Common myeloid progenitor, CD34-positive (primary cell): Measurements from ENCODE around the gene CAPN14.

Experiments
- CTCF ChIA-PET: fragments of 350-600 bp; sonication (Branson Sonifier 250); formaldehyde crosslinking; loops from one replicate; lab custom pipeline; 2021; ENCODE audit warnings: antibody characterized with exemption; lab: Charles Lee
- POLR2A ChIA-PET: fragments of 350-600 bp; sonication (Branson Sonifier 250); formaldehyde crosslinking; loops from one replicate; lab custom pipeline; 2021; ENCODE audit warnings: antibody characterized with exemption; lab: Charles Lee
- DNase-seq, 3 donors: peaks; one replicate each; pipeline versions ENCODE4 v3.0.0 to v3.0.0-alpha.2; 2013
- H3K27ac ChIP-seq, 2 experiments: 1 replicate in 1 of 2; 2 replicates in 1 of 2; pipeline ENCODE4 v1.7.0; 2013; ENCODE audit warnings: inconsistent platforms in 2 of 2, low read length in 2 of 2, mild to moderate bottlenecking in 2 of 2, low read depth in 1 of 2, moderate library complexity in 1 of 2; ENCODE audit not compliant: severe bottlenecking in 2 of 2, insufficient read depth in 1 of 2, poor library complexity in 1 of 2
- H3K27me3 ChIP-seq, 5 experiments: replicated peaks in 2 of 5; 1 replicate in 3 of 5; 2 replicates in 2 of 5; pipeline versions ENCODE4 v1.6.1 to v1.7.0; 2013; ENCODE audit warnings: low read length in 4 of 5, mild to moderate bottlenecking in 2 of 5, moderate library complexity in 2 of 5, inconsistent platforms in 1 of 5; ENCODE audit not compliant: insufficient read depth in 5 of 5, control insufficient read depth in 4 of 5
- H3K36me3 ChIP-seq, 4 experiments: 1 replicate in 2 of 4; 2 replicates in 2 of 4; pipeline versions ENCODE4 v1.6.1 to v1.7.0; 2013; ENCODE audit warnings: low read length in 3 of 4, control low read depth in 1 of 4, mild to moderate bottlenecking in 1 of 4; ENCODE audit not compliant: control insufficient read depth in 4 of 4, insufficient read depth in 4 of 4
- H3K4me1 ChIP-seq, 4 experiments: 1 replicate in 3 of 4; 2 replicates in 1 of 4; pipeline versions ENCODE4 v1.6.1 to v1.7.1; 2013; ENCODE audit warnings: low read length in 3 of 4, mild to moderate bottlenecking in 3 of 4, control low read depth in 1 of 4, inconsistent platforms in 1 of 4, moderate library complexity in 1 of 4; ENCODE audit not compliant: control insufficient read depth in 4 of 4, insufficient read depth in 4 of 4; ENCODE audit errors: control extremely low read depth in 1 of 4
- H3K4me3 ChIP-seq, 7 experiments: 1 replicate in 4 of 7; 2 replicates in 3 of 7; pipeline versions ENCODE4 v1.5.1 to v1.7.0; 2013; ENCODE audit warnings: mild to moderate bottlenecking in 7 of 7, low read length in 6 of 7, moderate library complexity in 6 of 7, inconsistent platforms in 2 of 7, low read depth in 2 of 7, control low read depth in 1 of 7; ENCODE audit not compliant: insufficient read depth in 4 of 7, control insufficient read depth in 1 of 7; ENCODE audit errors: extremely low read depth in 1 of 7
- H3K9me3 ChIP-seq, 5 experiments: 1 replicate in 4 of 5; 2 replicates in 1 of 5; pipeline versions ENCODE4 v1.6.1 to v1.7.1; 2013; ENCODE audit warnings: low read length in 4 of 5, mild to moderate bottlenecking in 2 of 5, inconsistent platforms in 1 of 5, low read depth in 1 of 5, moderate library complexity in 1 of 5; ENCODE audit not compliant: control insufficient read depth in 4 of 5, insufficient read depth in 2 of 5; ENCODE audit errors: control extremely low read depth in 1 of 5
- WGBS: methylation state at CpG from one replicate; pipeline ENCODE4 v1.1.5; 2013; ENCODE audit not compliant: insufficient coverage; 5-methylcytosine and 5-hydroxymethylcytosine counted together

CAPN14 gene

DNA sequence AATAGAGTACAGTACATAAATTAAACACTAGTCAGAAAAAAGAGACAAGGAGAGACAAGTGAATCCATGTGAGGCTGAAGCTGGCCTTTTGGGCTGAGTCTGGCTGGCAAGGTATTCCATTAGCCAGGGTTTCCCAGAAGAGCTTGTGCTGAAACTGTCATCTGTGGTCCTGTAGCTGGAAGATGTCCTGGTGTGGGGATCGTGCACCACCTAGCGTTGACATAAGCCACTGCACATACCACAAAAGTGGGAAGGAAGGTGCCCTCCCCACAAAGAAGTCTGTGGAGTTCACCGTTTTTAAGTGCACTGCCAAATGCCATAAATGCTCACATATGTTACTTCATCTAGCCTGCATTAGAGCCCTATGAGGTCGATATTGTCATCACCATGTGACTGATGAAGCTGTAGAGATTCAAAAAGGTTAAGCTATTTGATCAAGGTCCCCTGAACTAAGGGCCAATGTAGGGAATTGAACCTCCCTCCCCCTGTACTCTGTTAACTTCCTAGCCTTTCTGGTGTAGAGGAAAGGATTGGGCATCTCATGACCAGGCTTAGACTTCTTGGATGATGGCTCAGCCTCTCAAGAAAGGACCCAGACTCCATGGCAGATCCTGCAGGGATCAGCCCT is 47.1 kb downstream of the CAPN14 start:
- Histone ChIP-seq H3K4me1 (peaks cover 0 to 4% (median 2%) of the 10 kb centered on the region in 4 experiments), H3K36me3 (no peaks in the 10 kb centered on the region), H3K27me3 (no peaks in the 10 kb centered on the region), H3K27ac (no peak overlapping the region), H3K9me3 (no peaks in the 10 kb centered on the region), H3K4me3 (no peak overlapping the region)
- peak; percentile 64 to 82 (median 76) for DNase-seq
- CTCF ChIA-PET = interaction anchor here (0.6 to 9.5 kb wide), 26 partner anchors 8 to 1006 kb away, joined by 3 to 60 read pairs (median 4); partner anchors contain the start of gene GALNT14
- POLR2A ChIA-PET = no interaction called here
- WGBS = 0% methylated on average over 2 of the region's 4 CpGs

DNA sequence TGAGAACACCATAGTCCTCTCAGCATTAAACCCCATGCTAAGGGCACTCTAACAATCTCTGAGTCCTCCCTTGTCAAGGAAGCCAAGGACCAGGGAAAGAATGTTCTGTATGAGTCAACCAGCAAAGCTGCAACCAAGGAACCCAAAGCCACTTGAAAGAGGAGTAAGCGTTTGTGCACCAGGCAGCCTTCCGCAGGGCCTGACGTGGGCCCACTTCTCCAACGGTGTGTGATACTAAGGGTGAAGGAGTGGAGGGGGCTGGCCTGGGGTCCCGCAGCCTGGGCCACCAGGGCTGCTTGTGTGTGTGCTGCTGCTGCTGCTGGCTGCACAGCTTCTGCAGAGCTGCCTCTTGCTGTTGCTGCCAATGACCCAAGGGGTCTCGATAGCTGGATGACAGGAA is 49.0 kb downstream of the CAPN14 start:
- Histone ChIP-seq H3K27me3 (no peaks in the 10 kb centered on the region), H3K9me3 (no peaks in the 10 kb centered on the region), H3K27ac (no peak overlapping the region), H3K4me1 (peaks cover 0 to 9% (median 5%) of the 10 kb centered on the region in 4 experiments), H3K36me3 (no peaks in the 10 kb centered on the region), H3K4me3 (no peak overlapping the region)
- ChIA-PET CTCF (interaction anchor here (1.4 to 9.5 kb wide), 7 partner anchors 12 to 454 kb away, joined by 4 to 60 read pairs (median 11); partner anchors contain the start of gene GALNT14), POLR2A (no interaction called here)
- 86% methylated on average over 6 of the region's 6 CpGs for WGBS
- no peak for DNase-seq

DNA sequence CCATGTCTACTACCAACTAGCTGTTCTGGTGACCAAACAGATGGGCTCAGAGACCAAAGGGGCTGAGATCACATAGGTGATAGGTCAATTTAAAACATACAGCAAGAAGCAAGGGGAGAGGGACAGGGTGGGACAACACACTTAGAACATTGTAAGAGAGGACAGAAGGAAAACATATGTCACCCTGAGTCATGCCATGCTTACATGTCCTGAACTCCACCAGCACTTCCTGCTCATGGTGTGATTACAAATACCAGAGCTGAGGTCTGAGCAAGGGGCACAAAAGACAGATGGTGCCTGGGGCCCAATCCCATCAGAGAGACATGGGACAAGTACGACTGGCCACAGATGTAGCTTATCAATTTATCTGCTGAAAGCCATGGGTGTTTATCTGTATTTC is 50.4 kb downstream of the CAPN14 start:
- WGBS = 88% methylated on average over 1 of the region's 1 CpG
- Histone ChIP-seq H3K36me3 (no peaks in the 10 kb centered on the region), H3K9me3 (no peaks in the 10 kb centered on the region), H3K27ac (no peak overlapping the region), H3K4me1 (peaks cover 0 to 9% (median 5%) of the 10 kb centered on the region in 4 experiments), H3K4me3 (no peak overlapping the region), H3K27me3 (no peaks in the 10 kb centered on the region)
- ChIA-PET CTCF (interaction anchor here (0.7 to 9.5 kb wide), 12 partner anchors 9 to 460 kb away, joined by 3 to 60 read pairs (median 4); partner anchors contain the start of gene GALNT14), POLR2A (no interaction called here)
- DNase-seq = peak in 2 of 3 donors; percentile 17 to 22

DNA sequence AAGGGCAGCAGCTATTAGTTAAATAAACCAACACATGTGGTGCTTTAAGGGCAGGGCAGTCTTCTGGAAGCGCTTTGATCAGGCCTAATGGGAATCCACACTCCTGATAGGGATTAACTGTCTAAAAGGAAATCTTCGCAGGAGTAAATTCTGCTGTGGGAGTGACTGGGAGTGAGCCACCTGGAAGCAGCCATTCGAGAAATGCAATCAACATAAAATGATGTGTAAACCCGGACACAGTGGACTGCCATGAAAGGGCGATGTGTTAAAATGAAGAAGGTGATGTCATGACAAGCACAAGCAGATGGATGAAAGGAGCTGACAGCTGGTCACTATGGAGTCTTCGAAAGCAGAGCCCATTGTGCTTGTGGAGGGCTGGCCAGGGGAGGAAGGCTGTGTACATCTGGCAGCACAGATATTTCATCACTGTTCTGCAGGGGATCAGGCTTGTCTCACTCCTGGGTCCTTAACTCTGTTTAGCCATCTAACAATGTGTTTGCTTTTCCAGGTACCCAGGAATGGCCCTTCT is 54.2 kb downstream of the CAPN14 start:
- Histone ChIP-seq H3K36me3 (no peaks in the 10 kb centered on the region), H3K4me3 (no peak overlapping the region), H3K4me1 (peaks cover 0 to 7% (median 3%) of the 10 kb centered on the region in 4 experiments), H3K27me3 (no peaks in the 10 kb centered on the region), H3K9me3 (no peaks in the 10 kb centered on the region), H3K27ac (no peak overlapping the region)
- POLR2A ChIA-PET = no interaction called here
- CTCF ChIA-PET = interaction anchor here (1.1 to 2.2 kb wide), 3 partner anchors 8 to 25 kb away, joined by 3 to 8 read pairs (median 4); no protein-coding TSS in a partner anchor
- 100% methylated on average over 6 of the region's 6 CpGs for WGBS
- DNase-seq = no peak

DNA sequence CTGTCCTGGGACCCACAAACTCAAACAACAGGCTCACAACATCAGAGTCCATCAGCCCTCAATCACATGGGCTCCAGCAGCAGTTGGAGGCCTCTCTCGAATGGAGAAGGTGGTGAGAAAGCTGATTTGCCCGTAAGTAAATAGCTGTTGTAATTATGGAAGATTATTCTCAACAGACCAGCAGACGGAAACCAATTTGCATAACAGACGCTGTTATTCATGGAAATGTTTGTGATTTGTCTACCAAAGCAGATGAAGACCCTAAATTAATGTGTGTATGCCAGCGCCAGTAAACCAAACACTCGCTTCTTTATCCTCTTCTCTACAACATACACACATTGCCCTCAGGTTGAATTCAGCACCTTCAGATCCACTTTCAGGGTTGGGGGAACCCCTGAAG is 55.7 kb downstream of the CAPN14 start:
- Histone ChIP-seq H3K4me1 (peaks cover 0 to 7% (median 3%) of the 10 kb centered on the region in 4 experiments), H3K27ac (no peak overlapping the region), H3K9me3 (no peaks in the 10 kb centered on the region), H3K27me3 (no peaks in the 10 kb centered on the region), H3K4me3 (no peak overlapping the region), H3K36me3 (no peaks in the 10 kb centered on the region)
- WGBS = 94% methylated on average over 3 of the region's 6 CpGs
- CTCF ChIA-PET = interaction anchor here (2.2 kb wide), 1 partner anchor 9 kb away, joined by 8 read pairs; no protein-coding TSS in a partner anchor
- POLR2A ChIA-PET = no interaction called here
- no peak for DNase-seq

DNA sequence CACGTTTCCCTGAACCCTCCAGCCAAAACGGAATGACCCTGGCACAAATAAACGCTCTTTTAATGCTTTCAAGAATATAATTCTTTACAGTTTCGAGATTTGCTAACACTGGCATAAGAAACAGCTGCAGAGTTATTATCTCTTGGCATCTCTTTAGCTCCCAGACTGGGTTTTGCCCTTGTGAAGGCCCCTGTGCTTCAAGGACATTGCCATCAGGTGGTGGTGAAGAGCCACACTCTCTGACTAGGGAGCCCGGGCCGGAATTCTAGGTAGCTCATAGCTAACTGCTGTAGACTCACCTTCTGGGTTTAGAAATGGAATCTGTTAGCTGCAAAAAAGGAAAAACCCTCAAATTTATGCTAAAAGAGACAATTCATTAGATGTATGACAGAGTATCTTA is 65.8 kb downstream of the CAPN14 start:
- Histone ChIP-seq H3K27ac (no peak overlapping the region), H3K9me3 (no peaks in the 10 kb centered on the region), H3K27me3 (peaks cover 0 to 4% (median 0%) of the 10 kb centered on the region in 5 experiments), H3K4me3 (no peak overlapping the region), H3K36me3 (no peaks in the 10 kb centered on the region), H3K4me1 (no peaks in the 10 kb centered on the region)
- no peak for DNase-seq
- CTCF ChIA-PET = interaction anchor here (1.1 to 3.6 kb wide), 7 partner anchors 11 to 182 kb away, joined by 3 to 14 read pairs (median 5); partner anchors contain the start of gene GALNT14
- WGBS = 91% methylated on average over 6 of the region's 6 CpGs
- POLR2A ChIA-PET = no interaction called here

DNA sequence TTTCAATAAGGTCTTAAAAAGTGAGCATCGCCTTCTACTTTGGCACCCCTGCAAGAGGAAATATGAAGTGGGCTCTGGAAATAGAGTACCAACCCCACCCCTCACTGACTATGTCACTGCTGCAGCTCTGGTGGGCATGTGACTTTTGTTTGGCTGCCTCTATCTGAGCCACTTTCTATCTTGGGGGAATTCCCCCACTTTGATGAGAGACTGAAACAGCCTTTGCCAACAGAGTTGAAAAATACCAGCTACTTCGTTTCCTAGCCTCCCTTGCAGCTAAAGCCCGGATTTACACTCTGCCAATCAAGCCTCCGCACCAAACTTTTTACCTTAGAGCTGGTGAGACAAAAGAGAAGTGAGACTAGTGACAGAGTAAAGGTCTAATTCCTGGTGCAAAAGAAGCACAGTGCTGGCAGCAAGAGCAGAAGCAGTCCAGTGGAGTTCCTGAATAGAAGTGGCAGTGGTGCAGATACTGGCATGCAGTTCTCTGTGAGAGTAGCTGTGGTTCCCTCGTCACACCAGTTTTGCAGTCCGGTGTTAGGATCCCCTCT is 67.1 kb downstream of the CAPN14 start:
- Histone ChIP-seq H3K4me3 (no peak overlapping the region), H3K27me3 (peaks cover 0 to 4% (median 0%) of the 10 kb centered on the region in 5 experiments), H3K36me3 (no peaks in the 10 kb centered on the region), H3K9me3 (no peaks in the 10 kb centered on the region), H3K4me1 (no peaks in the 10 kb centered on the region), H3K27ac (no peak overlapping the region)
- ChIA-PET POLR2A (no interaction called here), CTCF (interaction anchor here (0.6 to 3.6 kb wide), 3 partner anchors 9 to 461 kb away, joined by 3 to 14 read pairs (median 6); partner anchors contain the start of gene GALNT14)
- 94% methylated on average over 5 of the region's 6 CpGs for WGBS
- DNase-seq = no peak
